Measurements from ENCODE around the gene FLNC. TPM values are rescaled to one million over a fixed set of nuclear protein-coding genes. Genes with fewer than 3 reads are reported as not detected.

FLNC gene
- total RNA-seq, 1 experiment from 2014 or later = 128 TPM

GRCh38 chr7:128880791-128881457 lies 50.7 kb downstream of the FLNC start:
- no peaks in the 10 kb centered on the region for H3K36me3 Mint-ChIP-seq (ENCODE audit: insufficient read depth, unreplicated experiment)
- CTCF ChIA-PET = interaction anchor here (0.6 to 3.3 kb wide), 10 partner anchors 10 to 464 kb away, joined by 3 to 33 read pairs (median 4); partner anchors contain the start of gene ATP6V1F
- BruUV-seq (replicated peaks) = no TSS peak
- no peaks in the 10 kb centered on the region for H3K9me3 ChIP-seq
- H3K4me1 Mint-ChIP-seq (ENCODE audit: low read depth, unreplicated experiment) = no peaks in the 10 kb centered on the region
- peaks cover 16% of the 10 kb centered on the region for H3K4me1 ChIP-seq
- no peaks in the 10 kb centered on the region for H3K27me3 Mint-ChIP-seq (ENCODE audit: insufficient read depth, unreplicated experiment)
- no peak overlapping the region for H3K4me3 ChIP-seq (ENCODE audit: low read depth, low read length)
- no peak for TF ChIP-seq CTCF (IDR thresholded peaks at IDR 0.05; ENCODE audit: insufficient read depth in 1 of 2, low read depth in 1 of 2, low read length in 1 of 2, severe bottlenecking in 1 of 2, unreplicated experiment in 1 of 2)
- H3K9me3 Mint-ChIP-seq (ENCODE audit: unreplicated experiment) = no peaks in the 10 kb centered on the region
- no peak for DNase-seq
- no peak overlapping the region for H3K4me3 Mint-ChIP-seq (ENCODE audit: unreplicated experiment)
- H3K36me3 ChIP-seq (ENCODE audit: control insufficient read depth, insufficient read depth, low read length) = no peaks in the 10 kb centered on the region
- POLR2A ChIA-PET = no interaction called here
- no peaks in the 10 kb centered on the region for H3K27me3 ChIP-seq (replicated peaks; ENCODE audit: control insufficient read depth, insufficient read depth, low read length)
- intact Hi-C loops (cut with micrococcal nuclease; ENCODE audit: unreplicated experiment) = loop anchor here (1.0 to 10.0 kb wide), 7 partner anchors 12 to 409 kb away; partner anchors contain the start of genes CCDC136 and GARIN1A
- no peak overlapping the region for H3K27ac Mint-ChIP-seq (ENCODE audit: unreplicated experiment)

- no peak overlapping the region for H3K27ac Mint-ChIP-seq (ENCODE audit: unreplicated experiment)
- H3K4me1 Mint-ChIP-seq (ENCODE audit: low read depth, unreplicated experiment) = no peaks in the 10 kb centered on the region
- DNase-seq = no peak
- CTCF ChIA-PET = interaction anchor here (0.6 to 3.3 kb wide), 5 partner anchors 13 to 463 kb away, joined by 3 to 33 read pairs (median 3); partner anchors contain the start of gene ATP6V1F
- no peak overlapping the region for H3K4me3 Mint-ChIP-seq (ENCODE audit: unreplicated experiment)
- no TSS peak for BruUV-seq (replicated peaks)
- Histone ChIP-seq H3K4me3 (ENCODE audit: low read depth, low read length) (no peak overlapping the region), H3K4me1 (peaks cover 16% of the 10 kb centered on the region), H3K36me3 (ENCODE audit: control insufficient read depth, insufficient read depth, low read length) (no peaks in the 10 kb centered on the region), H3K27me3 (replicated peaks; ENCODE audit: control insufficient read depth, insufficient read depth, low read length) (no peaks in the 10 kb centered on the region), H3K9me3 (no peaks in the 10 kb centered on the region)
- no peaks in the 10 kb centered on the region for H3K9me3 Mint-ChIP-seq (ENCODE audit: unreplicated experiment)
- intact Hi-C loops (cut with micrococcal nuclease; ENCODE audit: unreplicated experiment) = loop anchor here (5.0 to 10.0 kb wide), 4 partner anchors 89 to 409 kb away; partner anchors contain the start of genes CCDC136 and GARIN1A
- TF ChIP-seq CTCF (IDR thresholded peaks at IDR 0.05; ENCODE audit: insufficient read depth in 1 of 2, low read depth in 1 of 2, low read length in 1 of 2, severe bottlenecking in 1 of 2, unreplicated experiment in 1 of 2) = no peak
- no peaks in the 10 kb centered on the region for H3K27me3 Mint-ChIP-seq (ENCODE audit: insufficient read depth, unreplicated experiment)
- H3K36me3 Mint-ChIP-seq (ENCODE audit: insufficient read depth, unreplicated experiment) = no peaks in the 10 kb centered on the region
- POLR2A ChIA-PET = no interaction called here
Measured at GRCh38 chr7:128881458-128882125, 51.4 kb downstream of the FLNC start.

GRCh38 chr7:128882134-128882533 lies 51.9 kb downstream of the FLNC start:
- no peaks in the 10 kb centered on the region for H3K4me1 Mint-ChIP-seq (ENCODE audit: low read depth, unreplicated experiment)
- no peaks in the 10 kb centered on the region for H3K9me3 Mint-ChIP-seq (ENCODE audit: unreplicated experiment)
- no peaks in the 10 kb centered on the region for H3K36me3 ChIP-seq (ENCODE audit: control insufficient read depth, insufficient read depth, low read length)
- ChIA-PET POLR2A (no interaction called here), CTCF (interaction anchor here (3.3 to 3.5 kb wide), 2 partner anchors 19 kb away, joined by 12 to 33 read pairs; partner anchors contain the start of gene ATP6V1F)
- intact Hi-C loops (cut with micrococcal nuclease; ENCODE audit: unreplicated experiment) = loop anchor here (5.0 to 10.0 kb wide), 4 partner anchors 90 to 410 kb away; partner anchors contain the start of genes CCDC136 and GARIN1A
- H3K4me3 ChIP-seq (ENCODE audit: low read depth, low read length) = no peak overlapping the region
- peaks cover 16% of the 10 kb centered on the region for H3K4me1 ChIP-seq
- no peaks in the 10 kb centered on the region for H3K9me3 ChIP-seq
- H3K4me3 Mint-ChIP-seq (ENCODE audit: unreplicated experiment) = no peak overlapping the region
- H3K27me3 ChIP-seq (replicated peaks; ENCODE audit: control insufficient read depth, insufficient read depth, low read length) = no peaks in the 10 kb centered on the region
- H3K36me3 Mint-ChIP-seq (ENCODE audit: insufficient read depth, unreplicated experiment) = no peaks in the 10 kb centered on the region
- no TSS peak for BruUV-seq (replicated peaks)
- no peak overlapping the region for H3K27ac Mint-ChIP-seq (ENCODE audit: unreplicated experiment)
- no peak for TF ChIP-seq CTCF (IDR thresholded peaks at IDR 0.05; ENCODE audit: insufficient read depth in 1 of 2, low read depth in 1 of 2, low read length in 1 of 2, severe bottlenecking in 1 of 2, unreplicated experiment in 1 of 2)
- DNase-seq = no peak
- no peaks in the 10 kb centered on the region for H3K27me3 Mint-ChIP-seq (ENCODE audit: insufficient read depth, unreplicated experiment)

All from Caco-2 (cell line).